COLO668 (cell line): ENCODE data around the gene IGFBP1.

Experiments
- DNase-seq: peaks from one replicate; lab custom pipeline; 2025; ENCODE audit not compliant: unreplicated experiment; lab: John Stamatoyannopoulos, UW

Gene IGFBP1

GRCh38 chr7:45898222-45898621, 9.9 kb downstream of the IGFBP1 start:
- no peak for DNase-seq

- no peak for DNase-seq
Observed at GRCh38 chr7:45901566-45901965, 13.3 kb downstream of the IGFBP1 start.

- DNase-seq: no peak
Observed at GRCh38 chr7:45902820-45903219, 14.5 kb downstream of the IGFBP1 start.

GRCh38 chr7:45909561-45909960, 21.3 kb downstream of the IGFBP1 start:
- no peak for DNase-seq

GRCh38 chr7:45910855-45911254, 22.6 kb downstream of the IGFBP1 start:
- DNase-seq: no peak

GRCh38 chr7:45911311-45911710, 23.0 kb downstream of the IGFBP1 start:
- no peak for DNase-seq

GRCh38 chr7:45912972-45913371, 24.7 kb downstream of the IGFBP1 start:
- DNase-seq: no peak

- no peak for DNase-seq
Observed at GRCh38 chr7:45914911-45915310, 26.6 kb downstream of the IGFBP1 start.

GRCh38 chr7:45915606-45916005, 27.3 kb downstream of the IGFBP1 start:
- no peak for DNase-seq

- DNase-seq: no peak
Observed at GRCh38 chr7:45917064-45917463, 28.8 kb downstream of the IGFBP1 start.

- peak; percentile 92 for DNase-seq
Observed at GRCh38 chr7:45917658-45918057, 29.4 kb downstream of the IGFBP1 start.

GRCh38 chr7:45918556-45918955, 30.3 kb downstream of the IGFBP1 start:
- peak; percentile 51 for DNase-seq

- DNase-seq: no peak
Observed at GRCh38 chr7:45919231-45919784, 31.0 kb downstream of the IGFBP1 start.

- DNase-seq: peak; percentile 64
Observed at GRCh38 chr7:45919993-45920459, 31.7 kb downstream of the IGFBP1 start.

GRCh38 chr7:45920502-45921380, 32.5 kb downstream of the IGFBP1 start, which contains the start of gene IGFBP3:
Gene IGFBP3 (minus strand): TSS chr7:45921272. CDS start chr7:45921140, 132 bp downstream.
- peak; percentile 96 for DNase-seq

GRCh38 chr7:45921381-45921698, 33.1 kb downstream of the IGFBP1 start:
- no peak for DNase-seq

- peak; percentile 74 for DNase-seq
Observed at GRCh38 chr7:45921699-45922519, 33.6 kb downstream of the IGFBP1 start.

- no peak for DNase-seq
Observed at GRCh38 chr7:45922810-45923209, 34.5 kb downstream of the IGFBP1 start.

- DNase-seq: peak; percentile 84
Observed at GRCh38 chr7:45923290-45923689, 35.0 kb downstream of the IGFBP1 start.

- no peak for DNase-seq
Observed at GRCh38 chr7:45923818-45924217, 35.5 kb downstream of the IGFBP1 start.

- peak; percentile 37 for DNase-seq
Observed at GRCh38 chr7:45924283-45924682, 36.0 kb downstream of the IGFBP1 start.

GRCh38 chr7:45927721-45928120, 39.4 kb downstream of the IGFBP1 start:
- DNase-seq: no peak
